GM12873 (cell line): ENCODE measurements around the gene ARL11.

Experiments used
- TF ChIP-seq, protein P1 (sequence below): IDR thresholded peaks from 2 replicates; pipeline ENCODE4 v1.5.1; 2012; ENCODE audit warnings: low read depth, mild to moderate bottlenecking, moderate library complexity, low read length, control low read depth; ENCODE audit not compliant: insufficient read depth; ENCODE audit errors: missing control alignments

ARL11 gene

DNA sequence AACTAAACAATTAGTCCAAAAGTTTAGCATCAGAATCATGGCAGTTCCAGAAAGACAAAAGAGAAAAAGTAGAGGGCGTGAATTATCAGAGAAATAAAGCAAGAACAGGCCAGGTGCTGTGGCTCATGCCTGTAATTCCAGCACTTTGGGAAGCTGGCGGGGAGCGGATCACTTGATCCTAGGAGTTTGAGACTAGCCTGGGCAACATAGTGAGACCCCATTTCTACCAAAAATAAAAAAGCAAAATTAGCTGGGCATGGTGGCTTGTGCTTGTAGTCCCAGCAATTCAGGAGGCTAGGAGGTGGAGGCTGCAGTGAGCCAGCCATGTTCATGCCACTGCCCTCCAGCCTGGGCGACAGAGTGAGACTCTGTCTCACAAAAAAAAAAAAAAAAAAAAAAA lies 18.4 kb downstream of the ARL11 start:
- TF ChIP-seq, protein P1, sequence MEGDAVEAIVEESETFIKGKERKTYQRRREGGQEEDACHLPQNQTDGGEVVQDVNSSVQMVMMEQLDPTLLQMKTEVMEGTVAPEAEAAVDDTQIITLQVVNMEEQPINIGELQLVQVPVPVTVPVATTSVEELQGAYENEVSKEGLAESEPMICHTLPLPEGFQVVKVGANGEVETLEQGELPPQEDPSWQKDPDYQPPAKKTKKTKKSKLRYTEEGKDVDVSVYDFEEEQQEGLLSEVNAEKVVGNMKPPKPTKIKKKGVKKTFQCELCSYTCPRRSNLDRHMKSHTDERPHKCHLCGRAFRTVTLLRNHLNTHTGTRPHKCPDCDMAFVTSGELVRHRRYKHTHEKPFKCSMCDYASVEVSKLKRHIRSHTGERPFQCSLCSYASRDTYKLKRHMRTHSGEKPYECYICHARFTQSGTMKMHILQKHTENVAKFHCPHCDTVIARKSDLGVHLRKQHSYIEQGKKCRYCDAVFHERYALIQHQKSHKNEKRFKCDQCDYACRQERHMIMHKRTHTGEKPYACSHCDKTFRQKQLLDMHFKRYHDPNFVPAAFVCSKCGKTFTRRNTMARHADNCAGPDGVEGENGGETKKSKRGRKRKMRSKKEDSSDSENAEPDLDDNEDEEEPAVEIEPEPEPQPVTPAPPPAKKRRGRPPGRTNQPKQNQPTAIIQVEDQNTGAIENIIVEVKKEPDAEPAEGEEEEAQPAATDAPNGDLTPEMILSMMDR: no peak

DNA sequence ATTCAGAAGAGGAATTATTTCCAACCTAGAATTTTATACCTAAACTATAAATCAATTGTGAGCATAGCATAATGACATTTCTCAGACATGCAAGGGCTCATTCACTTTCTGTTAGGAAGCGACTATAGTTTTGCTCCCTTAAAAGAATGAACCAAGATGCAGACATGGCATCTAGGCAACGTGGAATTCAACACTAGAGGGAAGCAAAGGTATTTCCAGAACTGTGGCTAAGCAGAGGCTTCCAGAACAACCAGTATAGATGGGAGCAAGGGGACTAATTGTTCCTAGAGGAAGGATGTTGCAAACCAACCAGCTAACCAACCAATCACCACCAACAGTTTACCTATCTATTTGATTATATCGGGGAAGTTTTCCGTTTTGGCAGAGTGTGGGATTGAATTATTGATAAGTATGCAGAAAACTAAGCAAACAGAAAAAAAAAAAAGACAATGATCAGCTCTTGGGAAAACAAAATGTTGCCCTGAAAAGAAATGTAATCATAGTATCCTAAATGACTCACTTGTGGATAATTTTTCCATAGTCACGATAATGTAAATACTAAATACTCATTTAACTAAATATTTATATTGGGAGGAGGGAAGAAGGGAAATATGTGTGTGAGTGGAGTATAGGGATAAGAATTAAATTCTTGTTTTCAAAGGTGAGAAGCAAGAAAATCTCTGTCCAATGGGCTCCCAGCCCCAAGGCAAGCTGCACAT lies 21.1 kb downstream of the ARL11 start:
- TF ChIP-seq, protein P1: no peak

DNA sequence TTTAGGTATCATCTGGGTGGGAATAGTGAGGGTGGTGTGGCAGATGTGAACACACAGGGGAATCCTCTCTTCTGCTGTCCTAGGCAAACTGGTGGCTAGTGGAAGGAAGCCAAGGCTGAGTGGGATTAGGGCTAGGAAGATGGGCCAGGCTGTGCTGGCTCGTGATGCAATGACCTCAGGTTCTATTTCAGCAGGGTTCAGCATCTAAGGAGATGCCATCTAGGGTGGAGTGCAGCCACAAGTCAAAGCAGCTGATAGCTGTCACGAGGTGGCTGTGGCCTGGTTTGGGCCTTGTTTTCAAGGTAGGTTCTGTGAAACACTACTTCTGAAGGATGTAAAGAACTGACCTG lies 21.6 kb downstream of the ARL11 start:
- TF ChIP-seq, protein P1: no peak

DNA sequence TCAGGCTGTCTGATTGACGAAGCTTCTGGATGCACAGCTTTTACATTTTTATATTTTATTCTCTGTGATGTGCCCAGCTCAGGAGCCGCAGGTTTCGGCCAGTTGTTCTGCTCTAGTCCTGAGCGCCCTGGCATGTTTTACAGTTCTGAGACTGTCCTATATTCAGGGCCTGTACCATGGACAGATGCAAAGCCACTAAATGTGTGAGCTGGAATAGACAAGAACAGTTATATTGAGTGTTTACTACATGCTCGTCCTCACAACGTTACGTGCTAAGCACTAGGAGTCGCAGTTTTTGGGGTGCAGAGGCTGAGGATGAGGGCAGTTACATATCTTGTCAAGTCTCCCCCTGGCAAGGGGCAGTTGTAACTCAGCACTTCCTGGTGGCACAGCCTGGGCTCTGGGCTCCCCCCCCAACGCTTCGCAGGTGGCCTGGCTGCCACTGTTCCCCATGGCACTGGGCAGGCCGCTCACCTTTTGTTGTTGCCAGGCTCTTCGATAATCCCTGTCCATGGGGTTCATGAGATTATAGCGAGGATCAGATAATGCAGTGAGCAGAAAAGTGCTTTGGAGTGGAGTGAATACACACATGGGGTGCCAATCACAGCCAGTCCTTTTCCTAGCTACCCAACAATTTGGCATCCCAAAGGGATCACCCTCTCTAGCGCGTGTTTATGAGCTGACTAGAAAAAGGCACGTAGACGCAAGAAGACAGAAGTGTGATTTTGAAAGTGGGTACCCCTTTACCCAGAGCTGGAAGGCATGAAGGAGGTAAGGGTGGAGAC lies 23.5 kb downstream of the ARL11 start:
- TF ChIP-seq, protein P1: no peak

DNA sequence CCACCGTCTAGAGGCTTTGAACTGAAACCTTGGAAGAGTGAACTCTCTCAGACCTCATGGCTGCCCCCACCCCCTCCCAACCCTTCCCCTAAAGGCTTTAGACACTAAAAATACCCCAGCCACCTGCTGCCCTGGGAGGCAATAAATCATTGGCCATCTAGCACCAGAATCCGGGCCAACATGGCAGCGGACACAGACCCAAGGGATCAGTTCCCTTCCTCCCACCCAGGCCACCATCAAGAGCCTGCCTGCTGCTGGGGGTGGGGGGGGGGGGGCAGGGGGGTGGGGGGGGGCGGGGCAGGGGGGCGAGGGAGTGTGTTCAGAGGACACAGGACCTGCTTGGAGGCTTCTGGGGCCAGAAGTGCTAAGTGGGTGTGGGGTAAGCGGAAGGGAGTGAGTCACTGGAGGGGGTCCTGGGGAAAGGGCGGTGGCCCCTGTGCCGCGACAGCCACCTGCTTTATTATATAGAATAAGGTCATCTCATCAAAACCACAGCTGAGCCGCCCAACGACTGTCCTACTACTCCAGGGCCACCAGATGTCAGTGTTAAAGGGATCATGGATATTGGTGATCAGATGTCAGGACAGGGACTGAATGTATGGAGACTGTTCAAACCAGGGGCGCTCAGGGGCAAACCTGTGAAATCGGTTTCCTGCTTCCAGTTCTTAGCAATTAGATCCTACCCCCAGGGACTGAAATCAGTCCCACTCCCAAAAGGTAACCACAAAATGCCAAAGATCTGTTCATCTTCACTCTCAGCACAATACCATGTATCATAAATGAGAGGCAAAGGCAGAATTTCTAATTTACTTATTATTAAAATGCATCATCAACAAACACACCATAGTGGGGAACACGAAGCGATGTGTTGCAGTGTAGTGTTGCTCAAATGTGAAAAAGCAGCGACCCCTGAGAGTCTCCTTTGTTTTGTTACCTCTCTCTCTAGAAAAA lies 24.3 kb downstream of the ARL11 start:
- TF ChIP-seq, protein P1: peak; percentile 61

DNA sequence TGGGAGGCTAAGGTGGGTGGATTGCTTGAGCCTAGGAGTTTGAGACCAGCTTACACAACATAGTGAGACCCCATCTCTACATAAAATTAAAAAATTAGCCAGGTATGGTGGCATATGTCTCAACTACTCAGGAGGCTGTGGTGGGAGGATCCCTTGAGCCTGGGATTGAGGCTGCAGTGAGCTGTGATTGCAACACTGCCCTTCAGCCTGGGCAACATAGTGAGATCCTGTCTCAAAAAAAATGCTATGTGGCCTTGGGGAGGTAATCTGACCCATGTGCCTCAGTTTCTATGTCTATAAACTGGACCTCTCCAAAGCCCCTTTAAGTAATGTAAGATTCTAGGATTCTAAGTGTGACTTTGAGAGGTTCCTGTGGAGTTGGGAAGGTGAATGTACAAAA lies 25.2 kb downstream of the ARL11 start:
- TF ChIP-seq, protein P1: no peak

DNA sequence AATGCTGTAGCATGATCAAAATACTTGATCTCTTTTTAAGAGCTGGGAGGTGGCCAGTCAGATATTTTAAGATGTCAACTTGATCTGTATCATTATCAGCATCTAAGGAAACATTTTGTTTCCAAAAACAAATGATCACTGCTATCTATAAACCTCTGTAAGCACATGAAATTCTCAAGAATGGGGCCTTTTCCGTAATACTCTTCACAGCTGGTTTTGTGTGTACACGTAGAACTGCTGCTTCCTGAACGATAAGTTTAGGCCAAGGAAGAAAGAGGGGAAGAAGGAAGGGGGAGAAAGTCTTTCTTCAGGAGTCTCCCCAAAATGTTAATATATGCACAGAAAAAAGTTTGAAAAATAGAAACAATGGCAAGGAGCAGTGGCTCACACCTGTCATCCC lies 25.7 kb downstream of the ARL11 start:
- TF ChIP-seq, protein P1: no peak
